ENCODE results near the gene JMJD1C. TPM values are rescaled to one million over a fixed set of nuclear protein-coding genes. Genes with fewer than 3 reads are reported as not detected.

JMJD1C gene
- total and polyA plus RNA-seq, 10 of the 15 experiments (the other 5 are each of a cell fraction or from before 2014, with no cell fraction given) = 31.2 to 83.3 (median 49.5) TPM

DNA sequence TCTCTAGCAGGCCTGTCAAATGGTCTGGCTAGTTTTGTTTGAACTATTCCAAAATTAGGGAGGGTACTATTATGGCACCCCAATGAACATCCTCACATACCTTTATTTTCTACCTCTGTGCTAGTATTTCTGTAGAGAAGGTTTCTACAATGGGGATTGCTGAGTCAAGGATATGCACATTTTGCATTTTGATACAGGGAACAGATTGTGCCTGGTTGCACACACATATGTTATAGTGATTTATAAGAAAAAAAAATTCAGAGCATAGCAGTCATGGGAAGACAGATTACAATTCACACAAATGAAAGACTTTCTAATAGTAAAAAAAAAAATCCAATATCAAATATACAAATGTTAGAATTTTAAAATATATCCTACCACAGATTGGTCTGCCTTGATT lies 346.7 kb downstream of the JMJD1C start:
- in situ Hi-C loops (cut with MboI) (no loop called here), intact Hi-C loops (cut with micrococcal nuclease; ENCODE audit: unreplicated experiment) (no loop called here)
- Histone ChIP-seq H3K27me3 (replicated peaks in 1 of 2; ENCODE audit: control insufficient read depth in 2 of 2, insufficient read depth in 2 of 2, low read length in 1 of 2) (no peaks in the 10 kb centered on the region), H3K9me3 (replicated peaks; ENCODE audit: control insufficient read depth, insufficient read depth, low read length) (no peaks in the 10 kb centered on the region; the same call in 2 of the 3 replicates), H3K4me3 (no peak overlapping the region), H2AFZ (ENCODE audit: control insufficient read depth, low read depth, low read length) (no peak overlapping the region), H3K9ac (ENCODE audit: control insufficient read depth, insufficient read depth, low read length) (no peak overlapping the region), H3K79me2 (ENCODE audit: control insufficient read depth, insufficient read depth, low read length) (no peaks in the 10 kb centered on the region), H3K27ac (ENCODE audit: control insufficient read depth, insufficient read depth) (no peak overlapping the region), H3K36me3 (ENCODE audit: control insufficient read depth in 2 of 2, insufficient read depth in 2 of 2, low read length in 1 of 2) (no peaks in the 10 kb centered on the region), H3K4me2 (ENCODE audit: control insufficient read depth, insufficient read depth) (no peak overlapping the region), H3K4me1 (ENCODE audit: control insufficient read depth, insufficient read depth, low read length) (no peaks in the 10 kb centered on the region), H4K20me1 (ENCODE audit: control insufficient read depth, insufficient read depth) (no peaks in the 10 kb centered on the region)
- no peak for DNase-seq (ENCODE audit: low read depth, low spot score)
- TF ChIP-seq IRF3 (IDR thresholded peaks at IDR 0.05) = no peak
- TF ChIP-seq GATAD2B (conservative IDR thresholded peaks at IDR 0.05; ENCODE audit: low read depth) = no peak
- TF ChIP-seq RFX5 (IDR thresholded peaks at IDR 0.05; ENCODE audit: low read depth, low read length) = no peak
- no peak for TF ChIP-seq SMC3 (IDR thresholded peaks at IDR 0.05; ENCODE audit: borderline replicate concordance, low read length)
- TF ChIP-seq SMAD1 (IDR thresholded peaks at IDR 0.05; ENCODE audit: low read depth, partially characterized antibody) = no peak
- TF ChIP-seq BCL11A (IDR thresholded peaks at IDR 0.05; ENCODE audit: low read depth, low read length) = no peak
- TF ChIP-seq NKRF (conservative IDR thresholded peaks at IDR 0.05) = no peak
- TF ChIP-seq SKIL (IDR thresholded peaks at IDR 0.05; ENCODE audit: low read depth, poor library complexity, severe bottlenecking) = no peak
- TF ChIP-seq ATF7 (IDR thresholded peaks at IDR 0.05; ENCODE audit: low read depth) = no peak
- TF ChIP-seq BRCA1 (IDR thresholded peaks at IDR 0.05; ENCODE audit: low read depth, low read length) = no peak
- no peak for TF ChIP-seq MTA3 (IDR thresholded peaks at IDR 0.05; ENCODE audit: borderline replicate concordance, low read length)
- TF ChIP-seq STAT3 (IDR thresholded peaks at IDR 0.05; ENCODE audit: low read depth, low read length) = no peak
- TF ChIP-seq RBBP5 (conservative IDR thresholded peaks at IDR 0.05) = no peak
- TF ChIP-seq TARDBP (IDR thresholded peaks at IDR 0.05; ENCODE audit: borderline replicate concordance) = no peak
- no peak for TF ChIP-seq ETV6 (conservative IDR thresholded peaks at IDR 0.05 in 1 of 2, IDR thresholded peaks at IDR 0.05 in 1 of 2; ENCODE audit: borderline replicate concordance in 1 of 2, low read depth in 1 of 2)
- TF ChIP-seq MYB (IDR thresholded peaks at IDR 0.05; ENCODE audit: borderline replicate concordance, low read depth, low read length) = no peak
- FAIRE-seq = no peak
- POLR2A ChIA-PET = interaction anchor here (1.1 kb wide), 1 partner anchor 15 kb away, joined by 6 read pairs; no protein-coding TSS in a partner anchor
- CTCF ChIA-PET = no interaction called here
- RAD21 ChIA-PET (ENCODE audit: unreplicated experiment) = no interaction called here
- no TSS peak for BruUV-seq (replicated peaks)
- SMC1A ChIA-PET (ENCODE audit: uncharacterized antibody, unreplicated experiment) = interaction anchor here (1.2 kb wide), 1 partner anchor 39 kb away, joined by 3 read pairs; no protein-coding TSS in a partner anchor
- no peak for ATAC-seq

Measured in GM12878 (cell line).